PFSK-1 (cell line): ENCODE measurements around the gene CA7.

Source experiments
- FOXP2 ChIP-seq: optimal IDR thresholded peaks from 2 replicates; pipeline ENCODE3; 2011; ENCODE audit warnings: borderline replicate concordance, control low read depth, inconsistent platforms; ENCODE audit not compliant: insufficient read depth; ENCODE audit errors: extremely low read length, extremely low read depth
- POLR2AphosphoS5 ChIP-seq: IDR thresholded peaks from 2 replicates; pipeline ENCODE4 v1.6.1; 2012; ENCODE audit warnings: low read depth, mild to moderate bottlenecking, control low read depth, low read length, moderate library complexity
- SIN3A ChIP-seq: IDR thresholded peaks from 2 replicates; pipeline ENCODE4 v1.6.1; 2012; ENCODE audit warnings: mild to moderate bottlenecking, low read length, moderate library complexity, borderline replicate concordance; ENCODE audit not compliant: insufficient read depth
- TAF1 ChIP-seq: IDR thresholded peaks from 2 replicates; pipeline ENCODE4 v1.6.1; 2012; ENCODE audit warnings: low read length, control low read depth, borderline replicate concordance; ENCODE audit not compliant: insufficient read depth
- TF ChIP-seq, protein P1 (sequence below), 2 experiments: IDR thresholded peaks; 2 replicates each; pipeline versions ENCODE4 v1.6.1 to v1.8.0; 2011 to 2012; ENCODE audit warnings: low read depth in 2 of 2, low read length in 2 of 2, control low read depth in 1 of 2, inconsistent platforms in 1 of 2, mild to moderate bottlenecking in 1 of 2, moderate library complexity in 1 of 2; ENCODE audit not compliant: insufficient read depth in 1 of 2

The CA7 gene

DNA sequence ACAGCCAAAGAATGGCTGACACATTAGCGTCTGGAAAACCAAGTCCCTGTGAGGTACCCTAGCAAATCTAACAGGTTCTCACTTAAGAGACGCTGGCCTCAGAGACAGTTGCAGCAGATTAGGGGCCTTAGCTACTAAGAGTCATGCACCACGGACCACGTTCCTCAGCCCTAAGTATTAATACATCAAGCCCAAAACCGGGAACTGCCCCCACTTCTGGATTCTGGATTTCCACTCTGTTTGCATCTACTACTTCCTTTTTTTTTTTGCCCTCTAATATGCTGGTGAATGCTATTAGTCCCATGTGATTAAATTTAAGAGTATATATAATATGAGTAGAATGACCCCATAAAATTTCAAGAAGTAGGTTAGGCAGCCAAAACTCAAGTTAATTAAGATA, 42.1 kb upstream of the CA7 start:
- TF ChIP-seq POLR2AphosphoS5 (no peak), FOXP2 (no peak), TAF1 (no peak), SIN3A (no peak)
- TF ChIP-seq, protein P1, sequence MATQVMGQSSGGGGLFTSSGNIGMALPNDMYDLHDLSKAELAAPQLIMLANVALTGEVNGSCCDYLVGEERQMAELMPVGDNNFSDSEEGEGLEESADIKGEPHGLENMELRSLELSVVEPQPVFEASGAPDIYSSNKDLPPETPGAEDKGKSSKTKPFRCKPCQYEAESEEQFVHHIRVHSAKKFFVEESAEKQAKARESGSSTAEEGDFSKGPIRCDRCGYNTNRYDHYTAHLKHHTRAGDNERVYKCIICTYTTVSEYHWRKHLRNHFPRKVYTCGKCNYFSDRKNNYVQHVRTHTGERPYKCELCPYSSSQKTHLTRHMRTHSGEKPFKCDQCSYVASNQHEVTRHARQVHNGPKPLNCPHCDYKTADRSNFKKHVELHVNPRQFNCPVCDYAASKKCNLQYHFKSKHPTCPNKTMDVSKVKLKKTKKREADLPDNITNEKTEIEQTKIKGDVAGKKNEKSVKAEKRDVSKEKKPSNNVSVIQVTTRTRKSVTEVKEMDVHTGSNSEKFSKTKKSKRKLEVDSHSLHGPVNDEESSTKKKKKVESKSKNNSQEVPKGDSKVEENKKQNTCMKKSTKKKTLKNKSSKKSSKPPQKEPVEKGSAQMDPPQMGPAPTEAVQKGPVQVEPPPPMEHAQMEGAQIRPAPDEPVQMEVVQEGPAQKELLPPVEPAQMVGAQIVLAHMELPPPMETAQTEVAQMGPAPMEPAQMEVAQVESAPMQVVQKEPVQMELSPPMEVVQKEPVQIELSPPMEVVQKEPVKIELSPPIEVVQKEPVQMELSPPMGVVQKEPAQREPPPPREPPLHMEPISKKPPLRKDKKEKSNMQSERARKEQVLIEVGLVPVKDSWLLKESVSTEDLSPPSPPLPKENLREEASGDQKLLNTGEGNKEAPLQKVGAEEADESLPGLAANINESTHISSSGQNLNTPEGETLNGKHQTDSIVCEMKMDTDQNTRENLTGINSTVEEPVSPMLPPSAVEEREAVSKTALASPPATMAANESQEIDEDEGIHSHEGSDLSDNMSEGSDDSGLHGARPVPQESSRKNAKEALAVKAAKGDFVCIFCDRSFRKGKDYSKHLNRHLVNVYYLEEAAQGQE (IDR thresholded peaks at IDR 0.05; ENCODE audit: insufficient read depth in 1 of 2, low read depth in 2 of 2, low read length in 2 of 2) = no peak

DNA sequence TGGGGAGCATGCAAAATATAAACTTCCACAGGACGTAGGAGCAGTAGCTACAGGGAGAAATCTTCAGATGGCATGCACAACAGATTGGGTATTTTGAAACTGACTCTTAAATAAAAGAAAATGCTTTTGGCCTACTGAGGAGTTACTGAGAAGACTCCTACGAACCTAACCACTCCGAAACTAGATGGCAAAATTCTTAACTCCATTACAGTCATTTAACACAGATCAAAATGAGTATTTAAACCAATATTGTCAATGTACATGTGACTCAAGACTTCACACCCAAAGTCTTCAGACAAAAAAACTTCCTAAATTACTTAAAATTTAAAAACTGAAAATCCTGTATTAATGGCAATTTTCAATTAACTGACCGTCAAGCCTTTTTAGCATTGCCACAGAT, 34.4 kb upstream of the CA7 start:
- no peak for TF ChIP-seq POLR2AphosphoS5
- TF ChIP-seq TAF1 = no peak
- TF ChIP-seq, protein P1 (IDR thresholded peaks at IDR 0.05; ENCODE audit: insufficient read depth in 1 of 2, low read depth in 2 of 2, low read length in 2 of 2) = no peak
- TF ChIP-seq SIN3A = no peak
- TF ChIP-seq FOXP2 = no peak

DNA sequence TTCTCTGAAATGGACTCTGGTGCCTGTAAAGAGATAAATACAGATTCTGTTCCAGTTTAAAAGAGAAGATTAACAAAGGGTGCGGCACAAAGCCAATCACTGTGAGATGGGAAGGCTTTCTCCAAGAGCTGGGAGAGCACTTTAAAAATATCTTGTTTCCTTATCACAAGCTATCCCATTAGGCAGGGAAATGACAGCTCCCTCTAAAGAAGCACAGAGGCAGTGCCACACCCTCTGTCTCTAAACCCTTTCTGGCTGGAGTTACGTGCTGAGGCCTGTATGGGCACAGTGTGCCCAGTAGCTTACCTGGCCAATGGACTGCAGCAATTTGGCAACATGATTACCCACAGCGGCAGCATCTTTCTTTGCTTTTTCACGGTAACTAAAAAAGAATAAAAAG, 33.8 kb upstream of the CA7 start:
- TF ChIP-seq, protein P1 (IDR thresholded peaks at IDR 0.05; ENCODE audit: insufficient read depth in 1 of 2, low read depth in 2 of 2, low read length in 2 of 2) = no peak
- TF ChIP-seq FOXP2 (no peak), TAF1 (no peak), POLR2AphosphoS5 (no peak), SIN3A (no peak)

DNA sequence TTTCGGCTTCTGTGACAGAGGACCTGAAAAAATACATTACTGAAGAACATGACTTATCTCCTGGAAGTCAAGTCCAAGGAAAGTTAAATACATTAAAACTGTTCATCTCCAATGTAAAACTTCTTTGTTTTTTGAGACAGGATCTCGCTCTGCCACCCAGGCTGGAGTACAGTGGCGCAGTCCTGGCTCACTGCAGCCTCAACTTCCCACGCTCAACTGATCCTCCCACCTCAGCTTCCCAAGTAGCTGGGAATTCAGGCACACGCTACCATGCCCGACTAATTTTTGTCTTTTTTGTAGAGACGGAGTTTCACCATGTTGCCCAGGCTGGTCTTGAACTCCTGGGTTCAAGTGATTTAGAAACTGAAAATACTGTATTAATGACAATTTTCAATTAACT, 33.2 kb upstream of the CA7 start:
- TF ChIP-seq SIN3A = no peak
- TF ChIP-seq, protein P1 (IDR thresholded peaks at IDR 0.05; ENCODE audit: insufficient read depth in 1 of 2, low read depth in 2 of 2, low read length in 2 of 2) = no peak
- no peak for TF ChIP-seq FOXP2
- TF ChIP-seq TAF1 = no peak
- TF ChIP-seq POLR2AphosphoS5 = no peak

DNA sequence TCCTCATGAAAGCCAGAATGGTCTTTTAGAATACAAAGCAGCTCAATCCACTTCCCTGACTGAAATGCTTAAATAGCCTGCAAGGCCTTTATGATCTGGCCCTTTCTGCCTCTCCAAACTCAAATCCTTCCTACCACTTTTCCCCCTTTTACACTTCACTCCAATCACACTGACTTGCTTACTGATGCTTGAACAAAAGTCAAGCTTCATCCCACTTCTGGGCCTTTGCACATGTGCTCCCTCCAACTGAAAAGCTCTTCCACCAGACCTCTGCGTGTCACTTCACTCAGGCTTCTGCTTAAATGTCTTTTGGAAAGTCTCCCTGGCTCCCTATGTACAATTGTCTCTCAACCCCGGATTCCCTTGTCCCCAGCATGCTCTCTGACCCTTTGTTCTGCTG, 29.5 kb upstream of the CA7 start:
- TF ChIP-seq TAF1 (no peak), FOXP2 (no peak), POLR2AphosphoS5 (no peak), SIN3A (no peak)
- TF ChIP-seq, protein P1 (IDR thresholded peaks at IDR 0.05; ENCODE audit: insufficient read depth in 1 of 2, low read depth in 2 of 2, low read length in 2 of 2) = no peak
